ENCODE results near the gene KCNA2.

KCNA2 gene

GRCh38 chr1:110605901-110606656, at the start of gene KCNA2:
KCNA2 (minus strand) TSS chr1:110606358; CDS start chr1:110604782, 1,576 bp downstream.
- DNase-seq: no peak

- no peak for DNase-seq
Measured at GRCh38 chr1:110650609-110651008, 44.5 kb upstream of the KCNA2 start.

- DNase-seq: no peak
Measured at GRCh38 chr1:110648417-110648816, 42.3 kb upstream of the KCNA2 start.

GRCh38 chr1:110647254-110647891, 41.2 kb upstream of the KCNA2 start:
- peak; percentile 78 for DNase-seq

GRCh38 chr1:110645821-110646735, 39.9 kb upstream of the KCNA2 start:
- peak; percentile 47 for DNase-seq

GRCh38 chr1:110645211-110645610, 39.1 kb upstream of the KCNA2 start:
- no peak for DNase-seq

GRCh38 chr1:110643879-110644472, 37.8 kb upstream of the KCNA2 start:
- DNase-seq: peak; percentile 38

- DNase-seq: no peak
Measured at GRCh38 chr1:110639724-110640386, 33.7 kb upstream of the KCNA2 start.

- no peak for DNase-seq
Measured at GRCh38 chr1:110638556-110638955, 32.4 kb upstream of the KCNA2 start.

- DNase-seq: no peak
Measured at GRCh38 chr1:110638058-110638457, 31.9 kb upstream of the KCNA2 start.

- no peak for DNase-seq
Measured at GRCh38 chr1:110637475-110637874, 31.3 kb upstream of the KCNA2 start.

GRCh38 chr1:110636149-110636935, 30.2 kb upstream of the KCNA2 start:
- DNase-seq: peak; percentile 50

- no peak for DNase-seq
Measured at GRCh38 chr1:110635434-110635833, 29.3 kb upstream of the KCNA2 start.

- DNase-seq: peak; percentile 81
Measured at GRCh38 chr1:110634455-110635311, 28.5 kb upstream of the KCNA2 start.

GRCh38 chr1:110634086-110634454, 27.9 kb upstream of the KCNA2 start:
- DNase-seq: no peak

GRCh38 chr1:110633646-110634030, 27.5 kb upstream of the KCNA2 start:
- DNase-seq: no peak

GRCh38 chr1:110631836-110632620, 25.9 kb upstream of the KCNA2 start:
- DNase-seq: no peak

- peak; percentile 89 for DNase-seq
Measured at GRCh38 chr1:110630839-110631663, 24.9 kb upstream of the KCNA2 start.

Data from CD4-positive, alpha-beta T cell treated with Interleukin-21 for 1 hour (primary cell).